ENCODE measurements around the gene CCDC175.

The CCDC175 gene

DNA sequence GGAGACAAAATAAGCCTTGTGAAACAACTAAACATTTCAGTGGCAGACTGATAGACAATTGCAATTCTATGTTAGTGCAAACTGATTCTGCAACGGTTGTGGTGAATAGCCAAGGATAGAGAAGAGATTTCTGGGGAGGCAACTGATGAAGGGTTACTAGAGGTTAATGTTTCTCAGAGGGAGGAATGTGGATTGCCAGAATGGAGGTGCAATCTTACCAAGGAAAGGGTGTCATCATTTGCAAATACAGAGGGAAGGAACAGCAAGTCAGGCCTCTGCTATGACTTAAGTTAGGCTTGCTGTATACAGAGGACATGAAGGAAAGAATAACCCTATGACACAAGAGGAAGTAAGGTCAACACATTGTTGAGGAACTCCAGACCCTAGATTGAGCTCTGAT is 35.8 kb downstream of the CCDC175 start:
- no peak overlapping the region for H2AFZ ChIP-seq (ENCODE audit: low read length)
- H3K9me3 ChIP-seq (ENCODE audit: low read length) = no peaks in the 10 kb centered on the region
- H3K27me3 ChIP-seq (ENCODE audit: insufficient read depth, low read length) = no peaks in the 10 kb centered on the region
- no peak overlapping the region for H3K27ac ChIP-seq (ENCODE audit: low read depth, low read length, poor library complexity, severe bottlenecking)
- H3K4me2 ChIP-seq (ENCODE audit: low read length) = no peak overlapping the region
- H3K4me3 ChIP-seq (ENCODE audit: low read depth, low read length, poor library complexity, severe bottlenecking) = no peak overlapping the region
- TF ChIP-seq EZH2 (IDR thresholded peaks at IDR 0.05; ENCODE audit: borderline replicate concordance, low read length) (no peak), CTCF (IDR thresholded peaks at IDR 0.05; ENCODE audit: low read length) (no peak)
- no peaks in the 10 kb centered on the region for H3K36me3 ChIP-seq (ENCODE audit: insufficient read depth, low read length)
- no peaks in the 10 kb centered on the region for H3F3A ChIP-seq (ENCODE audit: insufficient read depth, low read length)
- no peaks in the 10 kb centered on the region for H3K79me2 ChIP-seq (ENCODE audit: insufficient read depth, low read length)
- H3K9ac ChIP-seq (ENCODE audit: low read length) = no peak overlapping the region
- H3K4me1 ChIP-seq (ENCODE audit: insufficient read depth, low read length, severe bottlenecking) = no peaks in the 10 kb centered on the region
- no peaks in the 10 kb centered on the region for H3K9me2 ChIP-seq (ENCODE audit: low read depth, low read length)
- H4K20me1 ChIP-seq (ENCODE audit: insufficient read depth, low read length) = no peaks in the 10 kb centered on the region

DNA sequence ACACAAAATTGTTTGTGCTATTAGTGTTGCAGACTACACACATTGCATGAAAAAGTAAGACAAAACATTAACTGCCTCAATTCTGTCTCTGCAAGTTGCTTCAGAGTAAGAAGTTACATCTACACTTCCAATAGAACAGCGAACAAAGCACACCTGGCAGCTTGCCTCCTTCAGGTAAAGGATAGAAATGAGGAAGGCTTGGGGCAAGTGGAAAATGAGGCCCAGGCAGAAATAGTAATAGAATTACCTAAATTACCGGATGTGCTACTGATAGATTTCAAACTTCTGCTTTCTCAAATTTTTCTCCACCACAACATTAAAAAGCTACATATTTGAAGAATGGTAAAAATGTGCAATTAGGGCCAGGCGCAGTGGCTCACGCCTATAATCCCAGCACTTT is 37.7 kb downstream of the CCDC175 start:
- Histone ChIP-seq H3K4me2 (ENCODE audit: low read length) (no peak overlapping the region), H3K27ac (ENCODE audit: low read depth, low read length, poor library complexity, severe bottlenecking) (no peak overlapping the region), H3K9ac (ENCODE audit: low read length) (no peak overlapping the region), H3F3A (ENCODE audit: insufficient read depth, low read length) (no peaks in the 10 kb centered on the region), H3K27me3 (ENCODE audit: insufficient read depth, low read length) (no peaks in the 10 kb centered on the region), H3K4me1 (ENCODE audit: insufficient read depth, low read length, severe bottlenecking) (no peaks in the 10 kb centered on the region), H3K9me3 (ENCODE audit: low read length) (no peaks in the 10 kb centered on the region), H2AFZ (ENCODE audit: low read length) (no peak overlapping the region), H3K9me2 (ENCODE audit: low read depth, low read length) (no peaks in the 10 kb centered on the region), H3K4me3 (ENCODE audit: low read depth, low read length, poor library complexity, severe bottlenecking) (no peak overlapping the region), H3K36me3 (ENCODE audit: insufficient read depth, low read length) (no peaks in the 10 kb centered on the region), H3K79me2 (ENCODE audit: insufficient read depth, low read length) (no peaks in the 10 kb centered on the region), H4K20me1 (ENCODE audit: insufficient read depth, low read length) (no peaks in the 10 kb centered on the region)
- TF ChIP-seq CTCF (IDR thresholded peaks at IDR 0.05; ENCODE audit: low read length) (no peak), EZH2 (IDR thresholded peaks at IDR 0.05; ENCODE audit: borderline replicate concordance, low read length) (no peak)

GRCh38 chr14:59537476-59537875 is 39.1 kb downstream of the CCDC175 start:
- H3K9me2 ChIP-seq (ENCODE audit: low read depth, low read length) = no peaks in the 10 kb centered on the region
- no peak overlapping the region for H3K4me2 ChIP-seq (ENCODE audit: low read length)
- H3K9ac ChIP-seq (ENCODE audit: low read length) = no peak overlapping the region
- H3K79me2 ChIP-seq (ENCODE audit: insufficient read depth, low read length) = no peaks in the 10 kb centered on the region
- no peak overlapping the region for H2AFZ ChIP-seq (ENCODE audit: low read length)
- no peaks in the 10 kb centered on the region for H3K9me3 ChIP-seq (ENCODE audit: low read length)
- H4K20me1 ChIP-seq (ENCODE audit: insufficient read depth, low read length) = no peaks in the 10 kb centered on the region
- H3K36me3 ChIP-seq (ENCODE audit: insufficient read depth, low read length) = no peaks in the 10 kb centered on the region
- H3K4me3 ChIP-seq (ENCODE audit: low read depth, low read length, poor library complexity, severe bottlenecking) = no peak overlapping the region
- H3F3A ChIP-seq (ENCODE audit: insufficient read depth, low read length) = no peaks in the 10 kb centered on the region
- H3K27ac ChIP-seq (ENCODE audit: low read depth, low read length, poor library complexity, severe bottlenecking) = no peak overlapping the region
- TF ChIP-seq EZH2 (IDR thresholded peaks at IDR 0.05; ENCODE audit: borderline replicate concordance, low read length) (no peak), CTCF (IDR thresholded peaks at IDR 0.05; ENCODE audit: low read length) (no peak)
- H3K27me3 ChIP-seq (ENCODE audit: insufficient read depth, low read length) = no peaks in the 10 kb centered on the region
- H3K4me1 ChIP-seq (ENCODE audit: insufficient read depth, low read length, severe bottlenecking) = no peaks in the 10 kb centered on the region
